HG03175 (cell line): ENCODE measurements around the gene DENND2C.

ENCODE experiments used
- ATAC-seq: cut with Tn5 transposase; IDR thresholded peaks from one replicate; pipeline ENCODE4 v1.9.1; 2021; ENCODE audit warnings: mild to moderate bottlenecking, moderate library complexity; ENCODE audit not compliant: unreplicated experiment

DENND2C gene

DNA sequence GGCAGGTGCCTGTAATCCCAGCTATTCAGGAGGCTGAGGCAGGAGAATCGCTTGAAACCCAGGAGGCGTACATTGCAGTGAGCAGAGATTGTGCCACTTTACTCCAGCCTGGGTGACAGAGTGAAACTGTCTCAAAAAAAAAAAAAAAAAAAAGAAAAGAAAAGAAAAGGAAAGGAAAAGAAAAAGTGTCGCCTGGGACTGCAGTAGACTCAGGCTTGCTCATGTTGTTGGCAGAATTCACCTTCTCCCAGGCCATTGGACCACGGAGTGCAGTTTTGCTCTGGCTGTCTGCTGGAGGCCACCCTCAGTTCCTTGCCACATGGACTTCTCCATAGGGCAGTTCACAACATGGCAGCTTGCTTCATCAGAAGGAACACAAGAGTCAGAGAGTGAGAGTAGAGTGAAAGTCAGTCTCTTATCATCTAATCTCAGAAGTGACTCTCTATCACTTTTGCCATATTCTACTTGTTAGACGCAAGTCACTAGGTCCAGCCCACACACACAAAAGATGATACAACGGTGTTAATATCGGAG lies 117.7 kb downstream of the DENND2C start:
- ATAC-seq: no peak

- no peak for ATAC-seq
These were observed 118.4 kb downstream of the DENND2C start for GRCh38 chr1:114551400-114551799.

GRCh38 chr1:114550336-114550735 lies 119.5 kb downstream of the DENND2C start:
- ATAC-seq: no peak

- no peak for ATAC-seq
These were observed 120.7 kb downstream of the DENND2C start for GRCh38 chr1:114549137-114549536.

DNA sequence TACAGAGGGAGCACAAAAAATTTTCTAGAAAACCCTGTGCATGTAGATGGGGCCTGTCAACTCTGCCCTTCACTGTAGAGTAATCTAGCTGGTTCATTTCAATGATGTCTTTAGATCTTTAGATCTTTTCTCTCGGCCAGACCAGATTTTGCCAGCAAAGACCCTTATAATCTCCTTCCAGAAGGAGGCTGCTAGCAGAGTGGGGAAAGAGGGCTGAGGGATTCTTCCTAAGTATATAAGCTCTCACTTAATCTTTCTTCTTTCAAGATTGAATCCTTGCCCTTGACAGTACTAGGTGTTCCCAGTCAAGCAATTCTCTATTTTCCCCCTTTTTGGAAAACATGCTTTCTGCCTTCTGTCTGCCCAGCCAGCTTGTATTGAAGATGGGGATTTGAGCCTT lies 122.8 kb downstream of the DENND2C start:
- no peak for ATAC-seq

DNA sequence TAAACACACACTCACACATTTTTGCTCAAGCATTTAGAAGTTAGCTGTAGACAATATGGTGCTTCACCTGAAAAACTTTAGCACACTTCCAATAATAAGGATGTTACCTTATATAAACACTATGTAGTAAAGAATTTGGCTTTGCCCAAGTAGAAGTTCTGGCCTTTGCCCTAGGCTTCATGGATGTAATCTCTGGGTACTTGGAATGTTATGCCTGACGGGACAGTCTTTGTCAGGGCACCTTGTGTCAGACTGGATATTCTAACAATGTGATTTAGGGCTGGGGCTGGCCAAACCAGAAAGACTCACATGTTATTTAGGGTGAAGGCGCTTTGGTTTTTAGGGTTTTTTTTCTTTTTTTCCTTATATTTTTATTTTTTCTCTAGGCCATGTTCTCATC lies 124.1 kb downstream of the DENND2C start:
- ATAC-seq: no peak

DNA sequence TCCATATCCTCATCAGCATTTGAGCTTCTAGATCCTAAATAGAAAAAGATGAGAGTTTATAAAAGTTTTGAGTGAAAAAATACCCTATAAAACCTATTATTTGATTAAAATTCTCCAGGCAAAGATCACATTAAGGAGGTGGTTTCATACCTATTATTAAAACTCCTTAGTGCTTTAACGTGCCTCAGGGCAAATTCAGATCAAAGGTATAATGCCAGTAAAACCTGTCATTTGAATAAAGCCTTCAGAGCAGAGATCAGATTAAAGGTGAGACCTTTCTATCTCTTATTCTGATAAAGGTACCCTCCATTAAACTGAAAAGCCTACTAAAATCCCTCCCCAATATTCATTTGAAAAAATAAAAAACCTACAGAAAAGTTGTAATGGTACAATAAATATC lies 124.5 kb downstream of the DENND2C start:
- no peak for ATAC-seq

DNA sequence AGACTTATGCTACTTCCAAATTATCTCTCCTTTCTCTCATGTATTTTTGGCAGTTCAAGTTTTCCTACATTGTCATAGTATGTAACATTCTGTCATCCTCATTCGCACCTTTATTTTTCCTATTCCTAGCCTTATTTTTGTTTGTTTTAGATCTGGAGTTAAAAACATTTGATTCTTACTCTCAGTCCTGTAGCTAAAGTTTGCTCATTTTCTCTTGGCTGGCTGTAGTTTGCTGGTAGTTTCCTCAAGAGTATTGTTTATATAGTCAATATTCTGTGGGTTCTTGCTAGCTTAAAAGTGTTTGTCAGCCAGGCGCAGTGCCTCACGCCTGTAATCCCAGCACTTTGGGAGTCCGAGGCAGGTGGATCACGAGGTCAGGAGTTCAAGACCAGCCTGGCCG lies 129.0 kb downstream of the DENND2C start:
- ATAC-seq: no peak

- no peak for ATAC-seq
These were observed 129.6 kb downstream of the DENND2C start for GRCh38 chr1:114540272-114540671.

GRCh38 chr1:114536043-114536442 lies 133.8 kb downstream of the DENND2C start:
- no peak for ATAC-seq

GRCh38 chr1:114535401-114535800 lies 134.4 kb downstream of the DENND2C start:
- ATAC-seq: no peak
